ENCODE measurements around the gene SATL1.
"Not testable (repeated sequence)": the region's sequence is repeated elsewhere in the genome, so short reads cannot be mapped to it uniquely, and the experiment has no call there.

The SATL1 gene

DNA sequence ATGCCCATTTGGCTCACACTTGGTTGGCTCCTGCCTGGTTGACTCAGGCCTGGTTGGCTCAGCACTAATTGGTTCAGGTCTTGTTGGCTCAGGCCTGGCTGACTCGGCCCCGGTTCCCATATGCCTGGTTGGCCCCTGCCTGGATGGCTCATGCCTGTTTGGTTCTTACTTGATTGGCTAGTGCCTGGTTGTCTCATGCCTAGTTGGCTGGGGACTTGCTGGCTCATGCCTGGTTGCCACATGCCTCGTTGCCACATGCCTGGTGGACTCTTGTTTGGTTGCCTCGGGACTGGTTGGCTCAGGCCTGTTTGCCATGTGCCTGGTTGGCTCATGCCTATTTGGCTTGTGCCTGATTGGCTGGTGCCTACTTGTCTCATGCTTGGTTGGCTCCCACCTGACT is 136.2 kb downstream of the SATL1 start:
- no peak for DNase-seq

DNA sequence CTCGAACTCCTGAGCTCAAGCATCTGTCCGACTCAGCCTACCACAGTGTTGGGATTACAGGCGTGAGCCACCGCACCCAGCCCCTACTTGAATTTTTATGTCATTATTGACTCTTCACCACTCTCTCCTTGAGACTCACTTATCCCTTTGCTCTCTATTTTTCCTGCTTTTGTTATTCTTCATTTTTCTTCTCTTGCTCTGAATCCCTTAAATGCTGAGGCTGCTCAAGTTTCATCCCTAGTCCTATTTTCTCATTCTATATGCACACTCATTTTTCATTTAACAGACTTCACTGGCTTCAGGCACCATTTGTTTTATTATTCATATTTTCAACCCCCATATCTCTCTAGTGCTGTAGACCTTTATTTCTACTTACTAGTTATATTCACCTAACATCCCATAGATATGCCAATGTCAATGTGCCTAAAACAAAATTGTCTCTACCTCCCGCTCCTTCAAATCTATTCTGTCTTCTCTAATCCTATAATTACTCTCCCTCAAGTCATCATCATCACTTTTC is 154.2 kb downstream of the SATL1 start:
- DNase-seq = no peak

DNA sequence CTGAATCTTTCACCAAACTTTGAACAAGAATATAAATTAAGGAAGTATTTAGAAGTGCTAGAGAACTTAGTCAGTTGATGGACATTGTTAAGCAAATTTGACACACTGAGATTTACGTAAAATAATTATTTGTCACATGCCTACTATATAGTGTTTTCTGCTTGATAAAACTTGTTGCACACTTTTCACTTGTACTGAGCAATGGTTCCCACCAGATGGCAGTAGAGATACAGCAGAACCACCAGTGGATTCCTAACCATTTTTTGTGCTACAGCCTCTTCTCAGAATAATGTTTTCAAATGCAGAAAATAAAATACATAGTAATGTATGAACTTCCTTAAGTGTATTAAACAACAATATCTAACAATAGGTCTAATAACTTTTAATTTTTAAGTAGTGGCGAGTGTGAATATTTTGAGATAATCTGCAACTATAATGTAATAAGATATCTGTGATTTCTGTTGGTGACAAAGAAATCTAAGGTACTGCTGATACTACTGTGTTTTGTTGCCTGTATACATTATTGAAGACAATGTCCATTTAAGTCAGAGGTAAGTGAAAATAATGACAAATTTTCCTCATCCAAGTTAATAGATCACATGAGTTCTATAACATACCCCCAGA is 158.7 kb downstream of the SATL1 start:
- DNase-seq = no peak

DNA sequence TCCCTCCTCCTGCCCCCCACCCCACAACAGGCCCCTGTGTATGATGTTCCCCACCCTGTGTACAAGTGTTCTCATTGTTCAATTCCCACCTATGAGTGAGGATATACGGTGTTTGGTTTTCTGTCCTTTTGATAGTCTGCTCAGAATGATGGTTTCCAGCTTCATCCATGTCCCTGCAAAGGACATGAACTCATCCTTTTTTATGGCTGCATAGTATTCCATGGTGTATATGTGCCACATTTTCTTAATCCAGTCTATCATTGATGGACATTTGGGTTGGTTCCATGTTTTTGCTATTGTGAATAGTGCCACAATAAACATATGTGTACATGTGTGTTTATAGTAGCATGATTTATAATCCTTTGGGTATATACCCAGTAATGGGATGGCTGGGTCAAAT is 166.3 kb downstream of the SATL1 start:
- not testable (repeated sequence) for DNase-seq

DNA sequence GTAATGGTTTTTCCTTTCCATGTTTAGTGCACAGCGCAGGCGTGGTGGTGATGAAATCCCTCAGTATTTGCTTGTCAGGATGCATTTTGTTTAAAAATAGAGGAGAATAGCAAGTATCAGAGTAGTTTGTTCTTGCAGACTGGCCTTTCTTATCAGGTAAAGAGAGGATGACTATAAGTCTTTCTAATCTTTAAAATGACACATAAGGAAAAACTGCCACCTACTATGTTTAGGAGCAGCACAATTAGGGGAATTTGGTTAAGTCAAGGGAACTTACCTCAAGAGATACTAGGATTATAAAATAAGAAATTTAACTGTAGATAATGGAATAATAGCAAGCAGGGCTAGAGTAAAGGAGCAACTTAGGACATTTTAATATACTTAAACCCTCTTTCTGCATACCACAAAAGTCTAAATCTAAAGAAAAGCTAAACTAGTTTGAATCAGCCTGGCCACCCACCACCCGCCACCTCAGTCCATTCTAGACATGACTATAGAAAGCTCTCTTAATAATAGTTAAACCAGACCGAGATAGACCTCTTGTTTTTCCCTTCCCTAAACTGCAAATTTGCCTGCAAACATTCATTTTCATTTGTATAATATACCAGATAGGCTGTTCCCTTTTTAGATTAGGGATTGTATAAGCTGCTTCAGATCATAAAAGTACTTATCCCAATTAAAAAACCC is 177.9 kb downstream of the SATL1 start:
- DNase-seq = no peak

DNA sequence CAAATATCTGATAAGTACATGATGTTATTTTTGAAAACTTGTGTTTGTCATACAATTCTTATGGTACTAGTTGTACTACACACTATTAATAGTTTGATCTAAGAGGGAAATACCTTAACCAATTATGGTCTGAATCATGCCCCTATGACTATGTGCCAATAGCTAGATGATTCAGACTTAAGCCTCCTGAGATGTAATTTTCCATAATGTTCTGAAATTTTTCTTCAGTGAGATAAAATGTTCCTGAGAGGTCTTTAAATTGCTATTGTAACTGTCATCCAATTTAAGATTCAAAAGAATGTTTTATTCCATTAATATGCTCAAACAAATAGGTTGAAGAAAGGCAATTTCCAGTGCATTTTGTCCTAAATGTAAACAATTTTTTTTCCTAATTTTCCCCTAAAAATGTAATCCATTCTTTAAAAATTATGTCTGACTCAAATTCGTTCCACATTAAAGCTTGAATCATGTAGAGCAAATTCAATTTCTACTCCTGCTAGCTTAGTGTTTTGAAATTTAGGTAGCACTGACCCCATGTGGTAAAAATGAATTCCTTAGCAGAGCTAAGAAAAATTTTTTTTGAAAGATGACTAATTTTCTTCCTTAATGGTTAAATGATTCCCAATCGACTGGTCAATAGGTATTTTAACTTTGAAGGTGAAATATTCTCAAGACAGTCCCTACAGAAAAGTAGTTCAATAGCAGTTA is 190.8 kb downstream of the SATL1 start:
- no peak for DNase-seq

DNA sequence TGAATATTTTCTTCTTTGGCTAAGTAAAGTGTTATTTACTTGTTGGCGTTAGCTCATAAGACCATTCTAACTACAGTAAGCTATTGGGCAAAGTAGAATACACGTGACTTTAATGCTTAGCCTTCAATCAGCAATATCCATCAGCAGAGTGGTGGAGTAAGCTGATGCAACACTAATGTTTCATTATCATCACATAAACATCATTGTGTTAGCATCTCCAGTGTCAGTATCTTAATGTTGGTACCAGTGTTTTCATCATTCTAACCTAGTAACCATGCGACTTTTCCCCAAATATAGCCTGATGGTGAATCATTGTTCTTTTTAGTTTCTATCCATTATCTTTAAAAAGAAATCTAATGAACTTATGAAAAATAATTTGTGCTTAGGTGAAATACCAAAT is 191.4 kb downstream of the SATL1 start:
- DNase-seq = no peak

DNA sequence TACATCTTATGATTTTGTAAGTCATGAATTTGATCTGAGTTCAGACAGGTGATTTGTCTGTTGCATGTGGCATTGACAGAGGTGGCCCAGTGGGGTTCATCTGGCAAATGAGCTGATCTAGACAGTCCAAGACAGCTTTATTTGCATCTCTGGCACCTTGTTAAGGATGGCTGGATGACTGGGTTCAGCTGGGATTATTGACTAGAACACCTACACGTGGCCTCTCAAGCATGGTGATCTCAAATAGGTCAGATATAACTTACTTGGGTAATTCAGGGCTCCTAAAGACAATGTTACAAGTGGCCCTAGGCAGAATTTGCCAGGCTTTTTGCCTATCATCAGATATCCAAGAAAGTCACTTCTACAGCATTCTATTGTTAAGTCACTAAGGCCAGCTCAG is 192.0 kb downstream of the SATL1 start:
- no peak for DNase-seq
